Liver (tissue), 3 donors: ENCODE data around the gene GALNT14.
A peak's percentile ranks its signal among the peaks of the same experiment; 100 is the strongest.

ENCODE experiments used
- EGR1 ChIP-seq, 2 donors: IDR thresholded peaks; 2 replicates each; pipeline ENCODE4 v1.6.1; 2016 to 2018; ENCODE audit warnings: antibody characterized with exemption in 2 of 2, low read depth in 2 of 2
- HNF4A ChIP-seq, 2 donors: conservative IDR thresholded peaks; 2 replicates each; pipeline ENCODE4 v1.6.1; 2016; ENCODE audit warnings: antibody characterized with exemption in 2 of 2, mild to moderate bottlenecking in 2 of 2
- JUND ChIP-seq, 2 donors: IDR thresholded peaks; 2 replicates each; pipeline ENCODE4 v1.6.1; 2016; ENCODE audit warnings: antibody characterized with exemption in 2 of 2
- MAX ChIP-seq: IDR thresholded peaks from 2 replicates; pipeline ENCODE4 v1.6.1; 2016; ENCODE audit warnings: antibody characterized with exemption
- RAD21 ChIP-seq, 2 donors: IDR thresholded peaks; 2 replicates each; pipeline ENCODE4 v1.6.1; 2016; ENCODE audit warnings: antibody characterized with exemption in 2 of 2, mild to moderate bottlenecking in 2 of 2
- SP1 ChIP-seq: IDR thresholded peaks from 2 replicates; pipeline ENCODE4 v1.6.1; 2018; ENCODE audit warnings: antibody characterized with exemption, mild to moderate bottlenecking
- TAF1 ChIP-seq: conservative IDR thresholded peaks from 2 replicates; pipeline ENCODE4 v1.6.1; 2016; ENCODE audit warnings: antibody characterized with exemption, mild to moderate bottlenecking
- YY1 ChIP-seq: IDR thresholded peaks from 2 replicates; pipeline ENCODE4 v1.6.1; 2016; ENCODE audit warnings: antibody characterized with exemption, mild to moderate bottlenecking
- TF ChIP-seq, protein P1 (sequence below): fragments of 150-350 bp; IDR thresholded peaks from 2 replicates; pipeline ENCODE4 v1.5.1; 2017; ENCODE audit warnings: improper control_type of control experiment, low read depth, low read length; ENCODE audit not compliant: missing input control
- TF ChIP-seq, protein P2 (sequence below): IDR thresholded peaks from 2 replicates; pipeline ENCODE4 v1.6.1; 2016; ENCODE audit warnings: antibody characterized with exemption, mild to moderate bottlenecking
- donor health status: healthy.
- donor health status: healthy.

- no peak for TF ChIP-seq RAD21 (IDR thresholded peaks at IDR 0.05)
- TF ChIP-seq, protein P1, sequence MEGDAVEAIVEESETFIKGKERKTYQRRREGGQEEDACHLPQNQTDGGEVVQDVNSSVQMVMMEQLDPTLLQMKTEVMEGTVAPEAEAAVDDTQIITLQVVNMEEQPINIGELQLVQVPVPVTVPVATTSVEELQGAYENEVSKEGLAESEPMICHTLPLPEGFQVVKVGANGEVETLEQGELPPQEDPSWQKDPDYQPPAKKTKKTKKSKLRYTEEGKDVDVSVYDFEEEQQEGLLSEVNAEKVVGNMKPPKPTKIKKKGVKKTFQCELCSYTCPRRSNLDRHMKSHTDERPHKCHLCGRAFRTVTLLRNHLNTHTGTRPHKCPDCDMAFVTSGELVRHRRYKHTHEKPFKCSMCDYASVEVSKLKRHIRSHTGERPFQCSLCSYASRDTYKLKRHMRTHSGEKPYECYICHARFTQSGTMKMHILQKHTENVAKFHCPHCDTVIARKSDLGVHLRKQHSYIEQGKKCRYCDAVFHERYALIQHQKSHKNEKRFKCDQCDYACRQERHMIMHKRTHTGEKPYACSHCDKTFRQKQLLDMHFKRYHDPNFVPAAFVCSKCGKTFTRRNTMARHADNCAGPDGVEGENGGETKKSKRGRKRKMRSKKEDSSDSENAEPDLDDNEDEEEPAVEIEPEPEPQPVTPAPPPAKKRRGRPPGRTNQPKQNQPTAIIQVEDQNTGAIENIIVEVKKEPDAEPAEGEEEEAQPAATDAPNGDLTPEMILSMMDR: no peak
- TF ChIP-seq HNF4A (conservative IDR thresholded peaks at IDR 0.05): peak; percentile 49 to 65
- TF ChIP-seq, protein P2, sequence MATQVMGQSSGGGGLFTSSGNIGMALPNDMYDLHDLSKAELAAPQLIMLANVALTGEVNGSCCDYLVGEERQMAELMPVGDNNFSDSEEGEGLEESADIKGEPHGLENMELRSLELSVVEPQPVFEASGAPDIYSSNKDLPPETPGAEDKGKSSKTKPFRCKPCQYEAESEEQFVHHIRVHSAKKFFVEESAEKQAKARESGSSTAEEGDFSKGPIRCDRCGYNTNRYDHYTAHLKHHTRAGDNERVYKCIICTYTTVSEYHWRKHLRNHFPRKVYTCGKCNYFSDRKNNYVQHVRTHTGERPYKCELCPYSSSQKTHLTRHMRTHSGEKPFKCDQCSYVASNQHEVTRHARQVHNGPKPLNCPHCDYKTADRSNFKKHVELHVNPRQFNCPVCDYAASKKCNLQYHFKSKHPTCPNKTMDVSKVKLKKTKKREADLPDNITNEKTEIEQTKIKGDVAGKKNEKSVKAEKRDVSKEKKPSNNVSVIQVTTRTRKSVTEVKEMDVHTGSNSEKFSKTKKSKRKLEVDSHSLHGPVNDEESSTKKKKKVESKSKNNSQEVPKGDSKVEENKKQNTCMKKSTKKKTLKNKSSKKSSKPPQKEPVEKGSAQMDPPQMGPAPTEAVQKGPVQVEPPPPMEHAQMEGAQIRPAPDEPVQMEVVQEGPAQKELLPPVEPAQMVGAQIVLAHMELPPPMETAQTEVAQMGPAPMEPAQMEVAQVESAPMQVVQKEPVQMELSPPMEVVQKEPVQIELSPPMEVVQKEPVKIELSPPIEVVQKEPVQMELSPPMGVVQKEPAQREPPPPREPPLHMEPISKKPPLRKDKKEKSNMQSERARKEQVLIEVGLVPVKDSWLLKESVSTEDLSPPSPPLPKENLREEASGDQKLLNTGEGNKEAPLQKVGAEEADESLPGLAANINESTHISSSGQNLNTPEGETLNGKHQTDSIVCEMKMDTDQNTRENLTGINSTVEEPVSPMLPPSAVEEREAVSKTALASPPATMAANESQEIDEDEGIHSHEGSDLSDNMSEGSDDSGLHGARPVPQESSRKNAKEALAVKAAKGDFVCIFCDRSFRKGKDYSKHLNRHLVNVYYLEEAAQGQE: no peak
- no peak for TF ChIP-seq JUND (IDR thresholded peaks at IDR 0.05)
- TF ChIP-seq MAX: no peak
- no peak for TF ChIP-seq SP1
- no peak for TF ChIP-seq EGR1 (IDR thresholded peaks at IDR 0.05; ENCODE audit: low read depth in 2 of 2)
- no peak for TF ChIP-seq YY1
- TF ChIP-seq TAF1: no peak
Observed at GRCh38 chr2:31083234-31083993, 54.8 kb downstream of the GALNT14 start.
